Gastrocnemius medialis (tissue), 4 donors: ENCODE data around the gene DEFB126.

ENCODE experiments used
- CTCF ChIP-seq, 5 experiments: fragments of 450-650 bp in 3 of 5; fragments of 200-600 bp in 2 of 5; sonication (generic) in 2 of 5; IDR thresholded peaks in 4 of 5; conservative IDR thresholded peaks in 1 of 5; 1 replicate in 4 of 5; 2 replicates in 1 of 5; pipeline ENCODE4 v1.5.1; 2016 to 2019; ENCODE audit warnings: antibody characterized with exemption in 5 of 5, mild to moderate bottlenecking in 3 of 5, moderate library complexity in 3 of 5
- POLR2A ChIP-seq, 2 donors: fragments of 450-650 bp; IDR thresholded peaks; one replicate each; pipeline ENCODE4 v1.6.1; 2017; ENCODE audit warnings: antibody characterized with exemption in 2 of 2, mild to moderate bottlenecking in 2 of 2, moderate library complexity in 2 of 2

- TF ChIP-seq CTCF (IDR thresholded peaks at IDR 0.05 in 4 of 5, conservative IDR thresholded peaks at IDR 0.05 in 1 of 5) (no peak), POLR2A (IDR thresholded peaks at IDR 0.05) (no peak)
Observed at GRCh38 chr20:184288-184687, 41.9 kb downstream of the DEFB126 start.
